Activated T-helper 1 cell treated with anti-CD3 and anti-CD28 coated beads, Interleukin-2, amount 50 U/mL, for 16 hours (primary cell): Measurements from ENCODE around the gene TNN.

Experiments used
- DNase-seq, 2 donors: peaks; one replicate each; pipeline ENCODE4 v3.0.0-alpha.2; 2020; ENCODE audit warnings: low read depth in 1 of 2, low spot score in 1 of 2

Gene TNN

DNA sequence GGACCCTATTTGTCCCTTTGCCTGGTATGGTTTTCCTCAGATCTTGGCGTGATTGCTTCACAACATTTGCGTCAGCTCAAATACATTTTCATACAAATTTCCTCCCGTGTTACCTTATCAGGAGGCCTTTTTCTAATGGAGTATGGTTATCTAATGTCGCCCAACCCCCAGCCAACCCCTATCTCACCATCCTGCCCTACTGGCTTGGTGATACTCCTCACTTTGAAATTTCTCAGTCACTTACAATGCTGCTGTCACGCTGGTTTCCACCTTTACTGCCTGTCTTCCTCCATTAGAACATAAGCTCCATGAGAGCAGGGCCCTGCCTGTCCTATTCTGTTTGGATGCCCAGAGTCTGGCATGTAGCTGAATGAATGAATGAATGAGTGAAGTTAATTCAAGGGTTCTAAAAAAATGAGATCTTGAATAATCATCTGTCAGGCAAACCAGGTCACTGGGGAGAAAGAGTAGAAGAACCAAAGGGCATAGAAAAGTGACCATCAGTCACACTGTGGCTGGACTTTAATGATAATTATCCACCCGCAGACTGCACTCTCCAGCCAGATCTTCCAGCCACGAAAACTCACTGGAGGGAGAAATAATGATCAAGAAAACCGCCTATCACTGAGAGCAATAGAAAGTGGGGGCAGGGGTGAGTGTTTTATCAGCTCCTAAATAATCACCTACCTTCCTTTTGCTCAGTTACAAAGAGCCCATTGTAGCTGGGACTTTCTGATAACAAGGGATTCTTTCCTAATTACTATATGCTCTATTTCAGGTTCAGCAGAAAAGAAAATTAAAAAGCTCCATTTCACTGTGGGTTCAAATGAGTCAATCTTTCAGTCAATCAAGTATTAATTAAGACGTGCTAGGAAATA lies 103.6 kb downstream of the TNN start:
- DNase-seq: no peak

DNA sequence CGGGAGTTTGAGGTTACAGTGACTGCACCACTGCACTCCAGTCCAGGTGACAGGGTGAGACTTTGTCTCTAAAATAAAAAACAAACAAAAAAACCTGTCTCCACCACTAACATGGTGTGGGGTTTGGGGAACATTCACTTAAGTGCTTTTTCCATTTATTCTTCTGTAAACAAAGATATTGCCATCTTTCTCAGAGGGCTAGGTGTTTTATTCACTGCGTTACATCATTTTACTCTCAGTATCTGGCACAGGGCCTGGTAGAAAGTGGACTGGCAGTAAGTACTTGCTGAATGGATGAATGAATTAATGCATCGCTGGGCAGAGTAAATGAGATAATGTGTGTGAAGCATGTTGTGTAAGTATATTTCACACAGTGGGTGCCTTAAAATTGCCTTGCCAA lies 104.9 kb downstream of the TNN start:
- no peak for DNase-seq

DNA sequence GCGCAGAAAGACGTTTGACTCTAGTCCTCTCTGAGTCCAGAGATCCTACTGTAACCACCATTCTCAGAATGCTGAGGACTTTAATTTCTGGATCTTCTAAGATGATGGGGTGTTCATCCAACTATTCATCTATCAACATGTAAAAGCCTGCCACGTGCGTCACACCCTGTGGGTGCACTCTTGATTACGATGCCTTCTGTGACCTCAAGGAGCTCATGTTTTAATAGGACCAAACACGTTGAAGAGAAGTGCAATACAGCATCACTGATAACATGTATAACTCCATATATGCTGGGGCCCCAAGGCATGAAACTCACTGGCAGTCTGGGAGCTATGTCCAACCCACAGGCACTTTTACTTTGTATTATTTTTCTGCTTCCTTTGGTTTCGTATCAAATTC lies 105.9 kb downstream of the TNN start:
- DNase-seq: no peak

DNA sequence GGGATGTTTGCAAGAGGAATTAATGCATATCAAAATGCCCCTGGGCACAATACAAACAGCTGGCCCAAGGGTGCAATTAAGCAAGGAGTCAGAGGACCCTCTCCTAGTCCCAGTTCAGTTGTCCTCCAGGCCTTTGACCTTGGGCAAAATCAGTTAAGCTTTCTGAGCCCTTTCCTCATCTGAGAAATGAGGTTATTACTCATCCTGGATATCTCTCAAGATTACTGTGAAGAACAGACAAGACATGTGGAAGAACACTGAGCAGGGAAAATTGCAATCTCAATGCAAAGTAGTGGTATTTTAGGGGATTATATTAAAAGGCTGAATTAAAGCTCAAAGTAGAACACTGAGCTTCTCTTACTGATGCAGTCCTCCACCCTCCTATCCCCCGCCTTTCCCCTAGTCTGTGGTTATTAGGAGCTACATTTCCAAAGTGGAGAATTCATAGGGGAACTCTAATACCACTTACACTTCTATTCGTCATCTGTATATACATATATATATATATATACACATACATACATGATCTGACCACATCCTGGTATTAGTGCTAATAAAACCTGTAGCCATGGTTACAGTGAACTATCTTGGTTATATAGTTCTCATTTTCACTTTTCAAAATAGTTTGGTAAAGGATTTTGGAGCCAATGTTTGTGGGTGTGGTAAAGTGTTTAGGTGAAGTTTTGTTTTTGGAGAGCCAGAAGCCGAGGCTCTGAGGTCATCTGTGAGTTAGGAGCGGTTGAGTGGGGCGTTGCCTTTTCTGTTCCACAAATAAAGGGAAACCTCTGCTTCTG lies 106.9 kb downstream of the TNN start:
- DNase-seq: no peak

DNA sequence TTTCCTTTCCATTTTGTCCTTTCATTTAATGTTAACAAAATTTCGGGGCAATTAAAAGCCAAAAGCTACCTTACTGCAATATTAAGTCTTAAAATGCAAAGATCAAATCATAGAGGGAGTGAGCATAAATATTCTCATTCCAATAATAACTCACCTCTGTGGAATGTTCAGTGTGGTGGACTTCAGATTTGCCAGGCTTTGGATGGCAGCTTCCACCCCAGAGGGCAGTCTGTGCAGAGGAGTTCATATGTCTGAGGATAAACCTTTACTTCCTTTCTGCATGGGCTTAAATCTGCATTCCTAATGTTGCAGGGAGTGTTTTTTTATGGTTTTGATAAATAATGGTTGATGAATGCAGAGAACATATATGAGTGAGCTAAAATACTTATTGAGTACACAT lies 108.6 kb downstream of the TNN start:
- no peak for DNase-seq

DNA sequence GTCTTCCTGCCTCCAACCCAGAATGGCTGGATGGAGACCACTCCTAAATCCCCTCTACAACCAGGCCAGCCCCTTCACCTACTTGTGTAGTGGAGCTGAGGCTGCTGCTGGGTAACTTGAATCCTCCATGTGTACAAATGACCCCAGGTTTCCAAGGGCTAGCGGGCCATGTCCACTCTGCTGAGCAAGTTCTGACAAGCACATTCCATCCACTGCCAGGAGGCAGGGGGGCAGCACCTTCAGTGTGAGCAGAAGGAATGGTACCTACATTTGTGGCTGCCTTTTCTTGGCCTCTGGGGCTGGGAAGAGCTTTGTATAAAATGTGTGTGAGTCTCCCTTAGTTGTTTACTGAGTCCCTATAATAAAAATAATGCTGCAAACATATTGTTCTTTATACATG lies 110.4 kb downstream of the TNN start:
- DNase-seq: no peak

DNA sequence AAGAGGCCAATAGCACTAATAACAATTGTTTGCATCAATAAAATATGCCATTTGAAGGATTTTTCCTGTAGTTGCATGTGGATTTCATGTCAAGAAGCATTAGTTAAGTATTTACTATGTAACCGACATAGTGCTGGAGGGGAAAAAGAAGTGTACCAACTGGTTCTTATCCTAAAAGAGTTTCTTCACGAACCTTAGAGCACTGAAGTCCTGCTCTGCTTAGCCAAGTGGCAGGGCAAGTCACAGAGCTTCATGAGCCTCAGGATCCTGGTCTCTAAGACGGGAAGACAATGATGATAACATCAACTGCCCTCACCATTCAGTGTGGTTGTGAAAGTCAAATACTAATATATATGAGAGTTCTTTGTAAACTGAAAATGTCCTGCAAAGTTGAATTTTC lies 110.8 kb downstream of the TNN start:
- no peak for DNase-seq

DNA sequence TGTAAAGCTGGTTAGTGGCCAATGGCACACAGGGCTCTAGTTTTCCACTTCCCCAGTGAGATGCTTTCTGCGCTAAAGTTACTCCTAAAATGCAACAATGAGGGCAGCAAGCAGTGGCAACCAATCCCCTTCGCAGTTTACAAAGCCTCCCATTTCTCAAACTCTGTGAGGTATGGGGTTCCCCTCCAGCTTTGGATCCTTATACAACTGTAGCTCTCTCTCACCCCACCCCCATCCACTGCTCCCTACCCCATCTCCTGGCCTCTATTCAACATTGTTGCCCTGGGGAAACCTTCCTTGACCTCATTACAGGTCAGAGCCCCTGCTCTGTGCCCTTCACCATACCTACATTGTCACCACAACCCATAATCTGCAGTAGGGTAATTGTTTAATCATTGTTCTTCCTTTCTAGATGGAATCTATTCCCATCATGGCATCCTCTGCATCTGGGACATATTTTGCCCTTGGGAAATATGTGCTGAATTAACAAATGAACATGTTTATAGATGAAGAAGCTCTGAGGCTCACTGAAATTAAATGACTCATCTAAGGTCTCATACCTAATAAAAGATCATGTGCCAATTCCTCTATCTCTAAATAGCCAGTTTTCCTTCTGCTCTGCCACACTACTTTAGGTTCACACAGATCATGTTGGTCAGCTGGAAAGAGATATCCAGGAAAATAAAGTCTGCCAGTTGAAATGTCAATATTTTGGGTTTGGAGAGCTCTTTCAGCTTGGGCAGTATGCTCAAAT lies 112.4 kb downstream of the TNN start:
- no peak for DNase-seq

DNA sequence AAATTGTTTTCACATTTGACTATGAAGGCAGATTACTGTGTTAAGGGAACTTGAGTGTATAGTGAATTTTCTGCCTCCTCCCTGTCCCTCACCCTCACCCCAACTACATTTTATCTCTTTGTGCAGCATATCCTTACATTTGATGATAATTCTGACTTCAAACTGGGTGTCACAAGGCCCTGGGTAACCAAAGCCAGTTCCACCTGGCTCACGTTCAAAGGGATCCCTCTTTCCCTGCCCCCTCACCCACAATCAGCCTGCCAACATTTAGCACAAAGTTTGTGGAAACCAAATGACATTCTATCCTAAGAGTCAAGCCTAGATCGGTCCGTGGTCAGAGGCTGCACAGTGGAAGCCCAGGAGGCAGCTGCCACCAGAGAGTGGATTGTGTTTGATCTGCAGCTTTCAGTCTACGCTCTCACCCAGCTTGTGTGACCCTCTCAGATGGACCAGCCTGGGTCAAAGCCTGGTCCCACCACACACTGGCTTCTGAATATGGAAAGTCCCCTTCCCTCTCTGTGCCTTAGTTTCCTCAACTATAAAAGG lies 114.6 kb downstream of the TNN start:
- DNase-seq: no peak

DNA sequence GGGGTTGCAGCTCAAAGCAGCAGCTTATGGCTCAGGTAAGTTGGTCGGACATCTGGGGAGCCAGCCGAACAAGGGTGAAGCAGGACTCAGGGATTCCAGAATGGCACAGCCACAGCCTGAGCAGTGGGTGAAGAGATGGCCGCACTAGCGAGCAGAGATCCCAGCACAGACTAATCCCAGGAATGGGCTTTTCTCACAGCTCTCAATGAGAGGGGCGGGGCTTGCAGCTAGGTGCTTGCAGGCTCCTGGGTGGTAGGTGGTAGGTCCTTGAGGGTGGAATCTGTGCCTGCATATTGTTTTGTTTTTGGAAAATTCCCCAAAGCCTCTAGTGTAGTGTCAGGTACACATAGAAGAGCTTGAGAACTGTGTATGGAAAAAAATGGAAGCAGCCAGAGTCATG lies 116.0 kb downstream of the TNN start:
- no peak for DNase-seq

DNA sequence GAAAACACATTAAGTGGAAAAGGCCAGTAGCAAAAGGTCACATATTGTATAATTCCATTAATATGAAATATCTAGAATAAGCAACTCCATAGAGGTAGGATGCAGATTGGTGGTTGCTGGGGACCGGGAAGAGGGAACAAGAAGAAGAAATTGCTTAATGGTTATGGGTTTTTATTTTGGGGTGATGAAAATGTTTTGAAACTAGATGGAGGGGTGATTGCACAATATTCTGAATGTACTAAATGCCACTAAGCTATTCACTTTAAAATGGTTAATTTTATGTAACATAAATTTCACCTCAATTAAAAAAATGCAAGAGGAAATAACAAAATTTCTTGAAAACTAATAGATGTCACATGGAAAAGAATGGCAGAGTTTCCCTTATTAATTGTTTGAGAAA lies 118.3 kb downstream of the TNN start:
- DNase-seq: no peak

DNA sequence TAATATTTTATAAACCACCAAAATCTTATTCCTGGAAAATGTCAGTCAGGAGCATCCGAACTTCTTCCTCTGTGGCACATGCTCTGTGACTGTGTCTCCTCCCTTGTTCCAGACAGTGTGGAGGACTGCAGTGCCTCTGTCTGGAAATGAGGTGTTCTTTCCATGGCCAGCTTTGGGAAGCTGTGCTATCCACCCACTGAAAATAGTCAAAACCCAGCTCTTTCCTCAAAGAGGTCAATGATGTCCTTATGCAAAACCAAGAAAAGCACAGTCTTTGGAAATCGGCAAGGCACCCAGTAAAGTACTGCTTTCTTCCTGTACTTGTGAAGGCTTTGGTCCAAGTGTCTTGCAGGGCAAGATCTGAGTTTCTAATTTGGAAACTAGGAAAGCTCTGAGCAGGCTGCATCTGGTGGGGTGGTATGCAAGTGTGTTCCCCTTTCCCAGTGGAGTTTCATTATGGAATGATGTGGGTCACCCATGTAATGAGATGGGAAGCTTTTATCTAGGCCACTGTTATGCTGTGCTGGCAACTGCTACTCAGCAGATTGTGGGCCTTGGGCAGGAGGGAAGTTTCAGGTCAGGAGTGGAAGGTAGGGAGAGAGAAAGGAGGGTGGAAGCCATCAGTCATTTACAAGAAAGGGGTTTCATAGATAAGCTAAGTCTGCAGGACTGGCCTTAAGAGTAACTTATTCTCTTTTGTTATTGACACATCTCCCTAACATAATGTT lies 119.0 kb downstream of the TNN start:
- no peak for DNase-seq

DNA sequence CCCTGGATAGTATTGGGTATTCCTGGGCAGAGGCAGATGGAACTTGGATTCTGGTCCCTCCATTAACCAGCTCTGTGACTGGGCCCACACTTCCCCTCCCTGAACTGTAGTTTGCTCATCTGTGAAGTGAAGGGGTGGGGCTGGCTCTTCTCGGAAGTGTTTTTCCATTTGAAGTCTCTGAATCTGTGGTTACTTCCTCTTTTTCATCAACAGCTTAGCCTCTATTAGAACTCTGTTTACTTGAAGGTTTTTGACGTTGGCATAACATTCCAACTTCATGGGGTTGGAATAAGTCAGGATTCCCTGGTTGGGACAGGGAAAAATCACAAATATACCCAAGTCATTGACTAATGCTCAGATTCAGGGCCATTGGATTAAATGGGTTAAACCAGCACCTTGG lies 121.3 kb downstream of the TNN start:
- peak in 1 of 2 donors; percentile 30 for DNase-seq

DNA sequence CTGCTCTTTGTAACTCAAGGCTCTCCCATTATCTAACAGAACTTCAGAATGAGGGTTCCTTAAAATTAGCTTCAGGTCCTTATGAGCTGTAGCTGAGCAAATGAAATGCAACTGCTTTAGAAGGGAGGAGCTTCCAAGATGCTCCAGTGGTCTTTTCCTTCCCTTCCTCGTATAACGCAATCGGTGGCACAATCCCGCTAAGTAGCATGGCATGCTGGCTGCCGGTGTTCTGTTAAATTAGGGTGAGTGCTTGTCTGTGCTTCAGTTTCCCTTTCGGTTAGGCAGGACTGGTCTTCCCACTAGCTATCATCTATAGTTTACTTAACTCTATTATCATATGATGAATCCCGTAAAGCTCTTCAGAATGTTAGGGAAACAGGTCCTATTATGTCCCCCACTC lies 124.0 kb downstream of the TNN start:
- DNase-seq: no peak

DNA sequence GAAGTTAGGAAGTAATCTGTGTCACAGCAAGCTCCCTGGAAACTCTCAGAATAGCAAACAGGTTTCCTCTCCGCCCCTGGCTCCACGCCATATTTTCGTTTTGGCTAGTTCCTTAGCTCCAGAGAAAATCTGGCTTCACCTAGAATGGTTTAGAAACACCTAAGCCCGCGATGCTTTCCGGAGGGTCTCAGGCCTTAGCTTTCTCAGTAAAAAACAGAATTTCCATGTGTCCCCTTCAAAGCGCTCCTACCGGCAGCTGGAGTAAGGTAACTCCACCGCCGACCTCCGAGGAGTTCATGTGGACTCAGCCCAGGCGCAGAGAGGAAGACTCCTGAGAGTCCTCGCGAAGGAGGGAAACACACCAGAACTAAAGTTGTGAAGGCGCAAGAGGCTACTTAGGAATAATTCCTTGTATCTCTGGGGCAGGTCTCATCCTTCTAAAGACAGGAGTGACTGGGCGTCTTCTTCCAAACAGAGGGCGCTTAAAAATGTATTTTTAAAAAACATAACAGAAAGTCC lies 124.5 kb downstream of the TNN start:
- no peak for DNase-seq

DNA sequence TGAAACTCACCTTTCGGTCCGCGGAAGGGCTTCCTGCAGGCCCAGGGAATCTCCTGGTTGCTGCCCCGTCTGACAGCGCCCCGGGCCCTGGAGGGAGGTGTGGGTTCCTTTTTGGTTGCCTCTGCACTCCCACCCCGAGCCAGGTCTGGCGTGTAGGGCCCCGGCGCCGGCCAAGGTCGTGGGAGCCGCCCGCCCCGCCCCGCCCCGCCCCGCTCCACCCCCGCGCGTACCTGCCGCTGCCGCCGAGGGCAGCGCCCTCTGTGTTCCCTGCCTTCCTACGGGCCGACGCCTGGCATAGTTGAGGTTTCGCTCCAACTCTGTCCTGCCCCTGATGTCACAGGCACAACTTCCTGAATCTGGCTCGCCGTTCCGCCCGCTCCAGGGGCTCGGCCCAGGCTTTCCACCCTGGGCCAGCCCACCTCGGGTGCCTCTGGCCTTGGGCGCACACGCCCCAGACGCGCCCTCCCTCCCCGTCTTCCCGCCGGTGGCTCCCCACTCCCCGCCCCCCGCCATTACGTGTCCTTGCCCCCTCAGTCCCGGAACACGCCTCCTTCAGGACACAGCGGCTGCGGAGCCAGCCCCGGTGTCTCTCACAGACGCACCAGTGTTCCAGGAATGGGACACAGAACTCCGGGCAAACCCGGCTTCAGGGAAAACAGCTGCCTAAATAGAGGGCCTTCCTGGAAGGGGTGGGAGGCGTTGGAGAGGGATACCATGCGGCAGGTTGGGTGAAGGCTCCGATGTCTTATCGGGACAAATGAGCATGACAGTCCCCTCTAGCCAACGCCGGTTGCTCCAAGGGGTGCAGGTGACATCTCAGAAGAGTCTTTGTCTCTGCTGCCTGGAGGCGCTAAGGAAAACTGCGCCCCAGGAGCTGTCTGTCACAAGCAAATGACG lies 125.2 kb downstream of the TNN start, which contains the start of gene KIAA0040:
Gene KIAA0040, minus strand, starts transcription at position 147 of the 897 bp plus-strand sequence. CDS start 31,763 bp downstream, outside the sequence.
- peak; percentile 16 to 48 for DNase-seq

DNA sequence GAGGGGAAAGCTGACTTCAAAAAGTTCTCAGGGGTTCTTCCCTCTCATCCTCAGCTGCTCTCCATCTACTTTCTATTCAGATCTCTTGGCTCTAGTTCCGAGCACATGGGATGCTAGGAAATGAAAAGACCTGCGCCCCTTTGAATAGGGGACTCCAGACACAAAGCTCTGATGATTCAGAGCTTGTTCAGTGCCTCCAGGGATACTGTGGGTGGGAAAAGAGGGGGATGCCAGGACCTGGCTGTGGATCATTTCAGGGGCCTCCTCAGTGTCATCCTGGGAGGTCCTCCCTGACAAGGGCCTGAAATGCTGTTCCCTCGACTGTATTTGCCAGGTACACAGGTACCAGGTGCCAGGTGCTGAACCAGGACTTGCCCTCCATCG lies 125.9 kb downstream of the TNN start:
- DNase-seq: no peak

DNA sequence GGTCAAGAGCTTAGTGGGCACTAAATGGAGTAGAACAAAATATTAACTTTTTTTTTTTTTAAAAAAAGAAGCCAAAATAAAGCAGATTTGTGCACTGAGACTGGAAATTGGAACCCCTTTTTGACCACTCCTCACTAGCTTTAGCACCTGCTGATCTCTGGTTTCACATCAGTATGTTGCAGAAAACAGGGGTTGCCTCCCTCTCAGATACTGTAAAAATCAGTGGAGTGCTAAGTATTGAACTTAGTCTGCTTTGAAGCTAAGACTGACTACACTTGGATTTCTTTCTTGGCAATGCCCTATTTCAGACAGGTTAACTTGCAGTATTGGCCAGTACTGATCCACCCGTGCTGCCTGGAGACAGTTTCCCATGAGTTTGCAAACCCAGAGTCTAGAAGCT lies 127.6 kb downstream of the TNN start:
- no peak for DNase-seq

DNA sequence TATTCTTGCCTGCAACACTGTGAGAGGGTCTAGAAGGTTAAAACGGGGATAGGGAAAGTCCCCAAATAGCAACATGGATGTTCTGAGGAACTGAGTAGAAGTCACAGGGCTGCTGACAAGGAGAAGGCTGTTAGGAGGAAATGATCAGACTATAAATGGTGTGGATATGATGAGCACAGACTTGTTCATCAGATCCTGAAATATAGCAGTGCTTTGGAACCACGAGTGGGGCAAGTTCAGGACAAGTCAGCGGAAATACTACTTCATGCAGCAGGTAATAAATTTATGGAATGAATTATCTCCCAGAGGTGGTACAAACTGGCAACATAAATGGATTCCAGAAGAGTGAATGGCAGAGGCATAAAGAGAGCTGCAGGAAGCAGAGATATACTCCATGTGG lies 128.2 kb downstream of the TNN start:
- no peak for DNase-seq
